Measurements from ENCODE around the gene GLIPR2. TPM values are rescaled to one million over a fixed set of nuclear protein-coding genes. Genes with fewer than 3 reads are reported as not detected.

GLIPR2 gene
- total RNA-seq, 2 donors from 2014 or later: 32.5 to 51.4 TPM

DNA sequence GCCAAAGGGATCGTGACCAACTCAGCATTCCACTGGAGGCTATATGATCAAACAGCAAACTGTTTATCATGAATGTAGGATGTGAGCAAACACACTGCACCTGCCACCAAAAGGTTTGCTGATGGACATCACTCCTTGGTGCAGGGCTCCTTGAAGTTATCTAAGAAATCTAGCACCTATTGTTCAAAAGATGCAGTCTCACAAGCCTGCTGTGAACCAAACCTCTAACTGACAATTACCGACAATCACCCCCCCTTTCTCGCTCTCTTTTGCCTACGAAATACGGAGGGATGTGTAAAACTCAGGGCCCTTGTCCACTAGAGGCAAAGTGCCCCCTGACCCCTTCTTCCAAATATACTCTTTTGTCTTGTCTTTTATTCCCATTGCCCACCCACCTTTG lies 51.7 kb downstream of the GLIPR2 start:
- Mint-ChIP-seq H3K4me3 (no peak overlapping the region), H3K36me3 (ENCODE audit: low read depth) (peaks cover 5% of the 10 kb centered on the region), H3K4me1 (peaks cover 27% of the 10 kb centered on the region), H3K27ac (no peak overlapping the region), H3K27me3 (no peaks in the 10 kb centered on the region)
- DNase-seq: no peak
- H3K9me3 ChIP-seq (ENCODE audit: control insufficient read depth, low read length, poor library complexity, severe bottlenecking): no peaks in the 10 kb centered on the region
- ATAC-seq: no peak

DNA sequence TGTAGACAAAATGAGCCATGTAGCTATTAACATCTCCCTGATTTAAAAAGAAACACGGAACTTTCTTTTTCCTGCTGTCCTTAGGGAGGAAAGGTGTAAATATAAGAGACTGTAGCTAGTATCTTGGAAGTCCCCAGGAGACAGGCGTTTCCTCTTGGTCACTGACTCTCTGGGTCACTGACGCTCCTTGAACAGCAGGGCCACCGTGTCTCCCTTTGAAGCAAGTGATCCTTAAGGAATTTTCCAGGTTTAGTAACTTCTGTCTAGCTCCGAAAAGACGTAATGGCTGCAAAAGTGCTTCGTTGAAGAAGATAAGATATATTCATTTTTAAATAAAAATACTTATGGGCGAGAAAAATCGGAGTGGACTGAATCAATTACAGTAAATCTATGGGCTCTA lies 53.4 kb downstream of the GLIPR2 start:
- DNase-seq (no peak), ATAC-seq (no peak)
- no peaks in the 10 kb centered on the region for H3K27me3 Mint-ChIP-seq
- H3K4me3 Mint-ChIP-seq: peak overlapping the region; percentile 55
- no peaks in the 10 kb centered on the region for H3K9me3 ChIP-seq (ENCODE audit: control insufficient read depth, low read length, poor library complexity, severe bottlenecking)
- peaks cover 43% of the 10 kb centered on the region for H3K4me1 Mint-ChIP-seq
- H3K27ac Mint-ChIP-seq: peak overlapping the region; percentile 87
- H3K36me3 Mint-ChIP-seq (ENCODE audit: low read depth): peaks cover 9% of the 10 kb centered on the region

DNA sequence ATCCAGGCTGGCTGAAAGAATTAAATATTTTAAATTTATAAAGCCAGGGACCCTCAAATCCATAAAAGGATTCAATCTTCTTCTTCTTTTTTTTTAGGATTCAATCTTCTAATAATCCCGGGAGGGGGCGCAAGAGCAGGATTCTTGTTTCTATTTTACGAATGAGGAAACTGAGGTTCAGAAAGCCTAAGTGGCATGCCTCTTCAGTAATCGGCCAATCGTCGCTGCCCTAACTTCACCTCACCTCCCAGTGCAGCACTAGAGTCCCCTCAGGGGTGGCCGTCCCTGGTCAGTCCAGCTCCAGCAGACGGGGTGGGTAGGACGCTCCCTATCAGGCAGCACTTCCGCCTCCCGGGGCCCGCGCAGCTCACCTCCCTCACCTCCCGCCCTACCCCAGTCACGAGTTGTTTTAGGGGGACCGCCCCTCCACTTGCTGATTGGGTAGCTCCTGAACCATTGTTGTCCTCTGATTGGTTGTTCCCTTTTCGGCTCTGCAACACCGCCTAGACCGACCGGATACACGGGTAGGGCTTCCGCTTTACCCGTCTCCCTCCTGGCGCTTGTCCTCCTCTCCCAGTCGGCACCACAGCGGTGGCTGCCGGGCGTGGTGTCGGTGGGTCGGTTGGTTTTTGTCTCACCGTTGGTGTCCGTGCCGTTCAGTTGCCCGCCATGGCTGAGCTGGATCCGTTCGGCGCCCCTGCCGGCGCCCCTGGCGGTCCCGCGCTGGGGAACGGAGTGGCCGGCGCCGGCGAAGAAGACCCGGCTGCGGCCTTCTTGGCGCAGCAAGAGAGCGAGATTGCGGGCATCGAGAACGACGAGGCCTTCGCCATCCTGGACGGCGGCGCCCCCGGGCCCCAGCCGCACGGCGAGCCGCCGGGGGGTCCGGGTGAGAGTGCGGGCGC lies 54.1 kb downstream of the GLIPR2 start, which contains the start of gene CLTA:
CLTA (plus strand) TSS at position 534 of the 902 bp plus-strand sequence; CDS start at position 670, 136 bp downstream.
- Mint-ChIP-seq H3K27ac (peak within 1 kb of the TSS; percentile 87), H3K4me1 (peaks cover 46% of the 10 kb centered on the region), H3K27me3 (no peaks in the 10 kb centered on the region), H3K4me3 (peak within 1 kb of the TSS; percentile 98), H3K36me3 (ENCODE audit: low read depth) (peaks cover 12% of the 10 kb centered on the region)
- DNase-seq (peak; percentile 83 to 91 (median 85)), ATAC-seq (peak; percentile 98)
- H3K9me3 ChIP-seq (ENCODE audit: control insufficient read depth, low read length, poor library complexity, severe bottlenecking): no peaks in the 10 kb centered on the region

DNA sequence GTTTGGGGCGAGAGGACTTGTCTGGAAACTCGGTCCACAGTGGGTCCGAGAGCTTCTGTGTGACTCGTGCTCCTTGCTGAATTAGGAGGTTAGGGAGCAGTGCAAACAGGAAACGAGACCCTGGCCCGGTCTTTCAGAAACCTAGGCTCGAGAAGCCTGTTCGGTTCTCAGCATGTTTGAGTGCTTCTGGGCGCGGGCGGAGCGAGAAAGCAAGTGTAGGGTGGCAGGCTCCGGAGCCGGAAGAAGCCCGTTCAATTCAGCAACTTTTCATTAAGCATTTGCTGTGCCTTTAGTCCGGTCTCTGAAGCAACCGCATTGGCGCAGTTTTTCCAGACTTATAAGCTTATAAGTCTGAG lies 54.7 kb downstream of the GLIPR2 start:
- no peaks in the 10 kb centered on the region for H3K27me3 Mint-ChIP-seq

DNA sequence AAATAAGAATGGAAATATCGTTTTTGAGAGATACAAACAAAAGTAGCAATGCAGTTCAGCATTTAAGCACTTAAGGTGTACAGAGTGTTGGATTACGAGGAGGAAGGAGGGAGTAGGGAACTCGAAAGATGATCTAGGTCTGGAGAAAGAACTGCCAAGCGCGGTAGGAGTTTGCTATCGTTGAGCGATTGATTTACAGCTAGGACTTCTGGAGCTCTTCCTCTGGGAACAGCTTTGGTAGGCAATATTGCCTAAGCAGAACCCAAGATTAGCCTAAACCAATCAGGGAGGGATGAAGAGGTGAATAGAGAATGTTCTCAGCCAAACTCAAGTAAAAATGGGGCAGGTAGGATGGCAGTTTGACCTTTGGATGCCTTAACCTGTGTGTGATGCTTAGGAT lies 55.2 kb downstream of the GLIPR2 start:
- no peak for ATAC-seq
- peaks cover 12% of the 10 kb centered on the region for H3K36me3 Mint-ChIP-seq (ENCODE audit: low read depth)
- H3K9me3 ChIP-seq (ENCODE audit: control insufficient read depth, low read length, poor library complexity, severe bottlenecking): no peaks in the 10 kb centered on the region
- peak overlapping the region; percentile 87 for H3K27ac Mint-ChIP-seq
- H3K4me1 Mint-ChIP-seq: peaks cover 44% of the 10 kb centered on the region
- peak overlapping the region; percentile 98 for H3K4me3 Mint-ChIP-seq
- H3K27me3 Mint-ChIP-seq: no peaks in the 10 kb centered on the region
- DNase-seq: no peak

More for the DNA sequence above, 54.7 kb downstream of the GLIPR2 start:
- peaks cover 44% of the 10 kb centered on the region for H3K4me1 Mint-ChIP-seq
- peaks cover 12% of the 10 kb centered on the region for H3K36me3 Mint-ChIP-seq (ENCODE audit: low read depth)
- H3K27ac Mint-ChIP-seq: peak overlapping the region; percentile 87
- H3K4me3 Mint-ChIP-seq: peak overlapping the region; percentile 98
- H3K9me3 ChIP-seq (ENCODE audit: control insufficient read depth, low read length, poor library complexity, severe bottlenecking): no peaks in the 10 kb centered on the region
- DNase-seq (peak; percentile 19 to 25 (median 24)), ATAC-seq (peak; percentile 23)

DNA sequence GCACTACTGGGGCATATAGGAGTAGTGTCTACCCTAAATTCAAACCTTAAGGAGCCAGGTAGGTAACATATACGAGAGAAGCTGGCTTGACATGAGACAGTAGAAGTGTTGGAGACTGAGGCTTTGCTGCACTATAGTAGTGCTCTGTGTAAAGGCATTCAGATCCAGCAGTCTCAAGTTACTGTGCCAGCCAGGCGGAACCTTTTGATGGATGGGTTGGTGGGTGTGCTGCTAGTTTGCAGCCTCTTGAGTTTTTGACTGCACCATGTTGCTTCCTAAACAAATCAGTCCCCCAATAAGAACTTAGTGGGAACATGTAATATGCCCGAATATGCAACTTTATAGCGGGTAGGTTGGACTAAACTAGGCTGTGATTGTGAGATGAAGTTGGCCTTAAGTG lies 55.7 kb downstream of the GLIPR2 start:
- H3K27ac Mint-ChIP-seq: no peak overlapping the region

DNA sequence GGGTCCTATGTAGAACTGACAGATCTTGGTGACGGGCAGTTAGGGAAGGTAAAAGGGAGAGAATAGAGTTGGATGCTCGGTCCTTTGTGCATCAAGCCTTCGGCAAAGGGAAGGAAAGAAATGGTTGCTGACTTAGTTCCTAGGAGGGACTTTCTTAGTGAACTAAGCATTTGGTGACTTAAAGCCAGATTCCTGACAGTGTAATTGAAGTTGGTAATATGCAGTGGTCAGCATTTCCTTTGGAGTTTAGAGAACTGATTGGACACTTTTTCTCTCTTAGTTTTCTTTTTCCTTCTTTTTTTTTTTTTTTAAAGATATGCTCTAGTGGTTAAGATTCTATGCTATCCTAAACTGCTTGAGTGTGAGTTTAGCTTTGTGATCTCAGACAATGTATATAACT lies 56.5 kb downstream of the GLIPR2 start:
- no peaks in the 10 kb centered on the region for H3K27me3 Mint-ChIP-seq
- H3K36me3 Mint-ChIP-seq (ENCODE audit: low read depth): peaks cover 12% of the 10 kb centered on the region
- peak overlapping the region; percentile 98 for H3K4me3 Mint-ChIP-seq
- no peaks in the 10 kb centered on the region for H3K9me3 ChIP-seq (ENCODE audit: control insufficient read depth, low read length, poor library complexity, severe bottlenecking)
- ATAC-seq: no peak
- H3K27ac Mint-ChIP-seq: peak overlapping the region; percentile 91
- H3K4me1 Mint-ChIP-seq: peaks cover 44% of the 10 kb centered on the region
- no peak for DNase-seq

More for the DNA sequence above, 55.7 kb downstream of the GLIPR2 start:
- H3K9me3 ChIP-seq (ENCODE audit: control insufficient read depth, low read length, poor library complexity, severe bottlenecking): no peaks in the 10 kb centered on the region
- H3K27me3 Mint-ChIP-seq: no peaks in the 10 kb centered on the region
- peak overlapping the region; percentile 98 for H3K4me3 Mint-ChIP-seq
- no peak for ATAC-seq
- H3K4me1 Mint-ChIP-seq: peaks cover 44% of the 10 kb centered on the region
- no peak for DNase-seq
- peaks cover 12% of the 10 kb centered on the region for H3K36me3 Mint-ChIP-seq (ENCODE audit: low read depth)

DNA sequence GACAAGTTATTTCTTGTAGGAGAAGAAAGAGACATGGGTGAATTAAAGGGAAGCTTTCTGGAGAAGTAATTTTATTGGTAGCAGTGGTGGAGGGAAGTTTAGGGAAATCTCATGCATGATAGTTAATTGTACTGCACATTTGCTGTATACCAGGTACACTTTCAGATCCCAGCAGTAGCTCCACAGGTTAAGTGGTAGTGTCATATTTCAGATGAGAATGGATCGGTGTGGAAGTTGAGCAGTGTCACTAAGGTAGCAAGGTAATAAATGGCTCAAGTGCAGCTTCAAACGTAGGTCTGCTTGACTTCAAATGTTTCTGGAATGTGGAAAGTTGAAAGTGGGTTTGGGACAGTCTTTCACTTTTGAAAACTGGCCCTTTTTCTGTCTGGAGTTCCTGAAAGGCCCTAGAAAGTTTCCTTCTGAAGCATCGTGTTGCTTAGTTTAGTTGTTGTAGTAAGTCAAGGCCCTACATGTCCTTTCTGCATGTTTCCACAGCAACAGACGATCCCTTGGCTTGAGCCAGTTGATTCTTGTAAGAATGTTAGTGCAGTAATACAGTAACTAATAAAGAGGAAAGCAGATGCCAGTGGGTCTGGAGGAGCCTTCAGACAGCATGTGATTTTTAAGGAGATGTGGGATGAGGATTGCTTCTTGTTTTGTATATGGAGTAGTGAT lies 57.9 kb downstream of the GLIPR2 start:
- H3K9me3 ChIP-seq (ENCODE audit: control insufficient read depth, low read length, poor library complexity, severe bottlenecking): no peaks in the 10 kb centered on the region
- Mint-ChIP-seq H3K4me3 (peak overlapping the region; percentile 98), H3K27me3 (no peaks in the 10 kb centered on the region), H3K36me3 (ENCODE audit: low read depth) (peaks cover 7% of the 10 kb centered on the region), H3K4me1 (peaks cover 40% of the 10 kb centered on the region), H3K27ac (peak overlapping the region; percentile 91)
- no peak for DNase-seq
- ATAC-seq: no peak

DNA sequence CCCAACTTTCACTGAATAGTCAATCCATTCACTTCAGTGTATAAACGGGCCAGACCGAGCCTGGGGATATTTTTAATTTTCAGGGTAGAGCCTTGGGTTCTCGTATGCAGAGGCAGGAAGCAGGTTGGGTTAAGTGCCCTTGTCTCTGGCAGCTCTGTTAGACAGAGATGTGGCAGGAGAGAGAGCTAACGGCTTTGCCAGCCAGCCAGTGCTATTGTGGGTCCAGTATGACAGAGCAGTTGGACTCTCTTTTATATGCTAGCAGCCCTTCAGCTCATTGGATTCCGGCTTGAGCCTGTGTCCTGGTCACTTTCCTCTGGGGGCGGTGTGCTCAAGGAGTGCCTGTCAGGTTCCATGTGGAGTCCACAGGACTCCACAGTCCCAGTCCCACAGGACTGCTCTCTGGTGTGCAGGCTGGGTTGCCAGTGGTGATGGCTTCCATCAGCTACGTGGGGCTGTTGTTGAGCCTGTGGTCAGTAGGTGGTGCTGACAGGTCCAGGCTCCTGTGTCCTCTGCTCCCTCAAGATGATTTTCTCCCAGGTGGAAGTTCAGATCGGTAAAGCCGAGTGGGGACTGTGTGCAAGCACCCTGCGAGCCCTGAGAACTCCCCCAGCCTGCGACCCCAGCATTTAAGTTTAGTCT lies 68.5 kb downstream of the GLIPR2 start:
- Mint-ChIP-seq H3K27me3 (no peaks in the 10 kb centered on the region), H3K4me3 (no peak overlapping the region), H3K27ac (no peak overlapping the region), H3K4me1 (peaks cover 8% of the 10 kb centered on the region), H3K36me3 (ENCODE audit: low read depth) (no peaks in the 10 kb centered on the region)
- H3K9me3 ChIP-seq (ENCODE audit: control insufficient read depth, low read length, poor library complexity, severe bottlenecking): no peaks in the 10 kb centered on the region
- ATAC-seq (no peak), DNase-seq (no peak)

DNA sequence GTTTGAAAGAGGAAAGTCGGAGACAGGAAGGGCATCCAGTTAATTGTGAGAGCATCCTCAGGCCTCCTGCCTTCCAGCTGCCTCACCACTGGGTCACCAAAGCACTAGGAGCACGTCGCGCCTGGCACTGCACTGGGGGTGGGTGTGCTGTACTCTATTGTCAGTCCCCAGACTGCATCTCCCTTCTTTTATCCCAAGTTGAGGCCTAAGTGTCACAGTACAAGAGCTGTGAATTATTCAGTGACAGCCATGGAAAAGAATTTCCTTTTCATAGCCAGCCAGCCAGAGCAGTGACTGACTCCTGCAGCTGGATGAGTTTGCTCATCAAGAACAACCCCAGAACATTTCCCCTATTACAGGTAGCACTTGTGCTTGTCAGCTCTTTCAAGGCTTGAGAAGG lies 70.5 kb downstream of the GLIPR2 start:
- no peaks in the 10 kb centered on the region for H3K9me3 ChIP-seq (ENCODE audit: control insufficient read depth, low read length, poor library complexity, severe bottlenecking)
- H3K4me1 Mint-ChIP-seq: peaks cover 20% of the 10 kb centered on the region
- ATAC-seq (no peak), DNase-seq (no peak)
- H3K27me3 Mint-ChIP-seq: no peaks in the 10 kb centered on the region
- no peaks in the 10 kb centered on the region for H3K36me3 Mint-ChIP-seq (ENCODE audit: low read depth)
- no peak overlapping the region for H3K4me3 Mint-ChIP-seq
- peak overlapping the region; percentile 66 for H3K27ac Mint-ChIP-seq

DNA sequence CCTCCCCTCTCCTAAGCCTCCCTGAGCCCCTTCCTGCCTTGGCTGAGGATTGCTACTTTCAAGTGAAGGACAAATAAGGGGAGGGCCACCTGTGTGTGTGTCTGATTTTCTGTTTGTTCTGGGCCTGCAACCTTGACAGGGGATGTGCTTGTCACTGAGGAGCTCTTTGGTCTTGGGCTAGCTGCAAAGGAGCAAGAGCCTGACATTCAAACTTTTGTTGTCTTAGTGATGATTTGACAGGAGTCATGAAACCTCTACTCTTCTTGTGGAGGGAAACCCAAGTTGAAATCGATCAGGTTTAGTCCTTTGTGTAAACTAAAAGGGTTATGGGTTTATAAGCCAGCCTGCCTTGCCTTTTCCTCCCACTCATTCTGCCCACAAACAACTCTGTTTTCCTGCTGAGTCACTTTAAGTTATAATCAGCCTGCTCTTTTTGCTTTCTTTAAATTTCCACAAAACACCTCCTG lies 71.0 kb downstream of the GLIPR2 start:
- DNase-seq (no peak), ATAC-seq (no peak)
- peak overlapping the region; percentile 66 for H3K27ac Mint-ChIP-seq
- peaks cover 20% of the 10 kb centered on the region for H3K4me1 Mint-ChIP-seq
- no peaks in the 10 kb centered on the region for H3K36me3 Mint-ChIP-seq (ENCODE audit: low read depth)
- no peaks in the 10 kb centered on the region for H3K27me3 Mint-ChIP-seq
- no peak overlapping the region for H3K4me3 Mint-ChIP-seq
- no peaks in the 10 kb centered on the region for H3K9me3 ChIP-seq (ENCODE audit: control insufficient read depth, low read length, poor library complexity, severe bottlenecking)

DNA sequence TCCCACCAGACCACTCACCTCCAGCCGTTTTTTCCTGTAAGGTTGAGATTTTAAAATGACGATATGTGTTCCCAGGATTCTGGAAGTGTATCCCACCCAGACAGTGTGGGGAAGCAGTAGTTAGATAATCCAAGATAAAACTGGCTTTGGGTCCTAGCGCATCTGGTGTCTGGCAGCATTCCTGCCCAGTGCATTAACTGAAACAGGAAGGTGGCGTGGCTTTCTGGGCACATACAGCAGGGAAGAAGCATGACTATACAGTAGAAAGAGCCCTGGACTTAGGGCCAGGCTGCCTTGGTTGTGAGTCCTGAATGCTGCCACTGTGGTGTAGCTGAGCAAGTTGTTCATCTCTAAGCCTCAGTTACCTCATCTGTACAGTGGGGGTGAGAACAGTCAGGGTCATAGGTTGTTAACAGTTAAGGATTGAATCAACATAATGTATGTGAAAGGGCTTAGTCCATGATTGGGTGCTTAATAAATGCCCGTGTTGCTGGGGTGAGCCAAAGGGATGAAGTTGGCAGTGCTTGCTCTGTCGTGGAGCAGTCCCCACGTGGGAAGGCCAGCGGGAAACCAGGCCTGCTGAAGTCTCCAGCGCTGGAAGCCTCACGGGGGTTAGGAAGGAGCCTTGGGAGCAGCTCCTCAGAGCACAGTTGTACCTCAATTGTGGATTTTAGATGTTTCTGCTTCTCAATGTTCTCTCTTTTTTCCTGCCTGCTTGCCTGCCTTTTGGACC lies 72.2 kb downstream of the GLIPR2 start:
- H3K9me3 ChIP-seq (ENCODE audit: control insufficient read depth, low read length, poor library complexity, severe bottlenecking): no peaks in the 10 kb centered on the region
- H3K4me3 Mint-ChIP-seq: no peak overlapping the region
- peak overlapping the region; percentile 75 for H3K27ac Mint-ChIP-seq
- ATAC-seq (no peak), DNase-seq (no peak)
- H3K36me3 Mint-ChIP-seq (ENCODE audit: low read depth): no peaks in the 10 kb centered on the region
- H3K4me1 Mint-ChIP-seq: peaks cover 20% of the 10 kb centered on the region
- H3K27me3 Mint-ChIP-seq: no peaks in the 10 kb centered on the region

Measured in T-helper 17 cell (primary cell).